Endothelial cell of hepatic sinusoid (primary cell): Measurements from ENCODE around the gene OR2AG1.

Experiments
- in situ Hi-C: cut with HindIII; loops from 2 replicates; pipeline ENCODE4 v1.10.0; 2017; ENCODE audit warnings: low sequenced_read_pairs

The OR2AG1 gene, protein sequence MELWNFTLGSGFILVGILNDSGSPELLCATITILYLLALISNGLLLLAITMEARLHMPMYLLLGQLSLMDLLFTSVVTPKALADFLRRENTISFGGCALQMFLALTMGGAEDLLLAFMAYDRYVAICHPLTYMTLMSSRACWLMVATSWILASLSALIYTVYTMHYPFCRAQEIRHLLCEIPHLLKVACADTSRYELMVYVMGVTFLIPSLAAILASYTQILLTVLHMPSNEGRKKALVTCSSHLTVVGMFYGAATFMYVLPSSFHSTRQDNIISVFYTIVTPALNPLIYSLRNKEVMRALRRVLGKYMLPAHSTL

DNA sequence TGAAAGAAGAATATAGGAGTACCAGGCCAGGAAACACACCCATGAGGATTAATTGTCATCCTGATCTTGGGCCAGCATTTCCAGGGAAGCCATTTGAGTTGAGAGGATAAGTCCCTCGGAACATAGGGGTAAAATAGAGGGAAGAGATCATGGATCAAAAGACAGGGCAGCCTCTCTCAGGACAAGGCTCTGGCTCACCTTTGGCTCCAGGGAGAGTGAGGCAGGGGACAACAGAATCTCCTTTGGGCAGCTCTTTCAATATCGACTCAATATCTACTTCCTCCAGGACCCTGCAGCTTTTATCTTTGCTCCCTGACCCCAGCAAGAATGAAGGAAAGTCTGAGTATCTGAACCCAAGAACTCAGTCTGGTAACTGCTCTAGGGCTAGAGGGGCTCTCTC is at the start of gene OR2AG1:
TSS of gene OR2AG1 (plus strand) at position 301 of the 400 bp plus-strand sequence. CDS start 2,018 bp downstream, outside the sequence.
- in situ Hi-C loops: no loop called here

DNA sequence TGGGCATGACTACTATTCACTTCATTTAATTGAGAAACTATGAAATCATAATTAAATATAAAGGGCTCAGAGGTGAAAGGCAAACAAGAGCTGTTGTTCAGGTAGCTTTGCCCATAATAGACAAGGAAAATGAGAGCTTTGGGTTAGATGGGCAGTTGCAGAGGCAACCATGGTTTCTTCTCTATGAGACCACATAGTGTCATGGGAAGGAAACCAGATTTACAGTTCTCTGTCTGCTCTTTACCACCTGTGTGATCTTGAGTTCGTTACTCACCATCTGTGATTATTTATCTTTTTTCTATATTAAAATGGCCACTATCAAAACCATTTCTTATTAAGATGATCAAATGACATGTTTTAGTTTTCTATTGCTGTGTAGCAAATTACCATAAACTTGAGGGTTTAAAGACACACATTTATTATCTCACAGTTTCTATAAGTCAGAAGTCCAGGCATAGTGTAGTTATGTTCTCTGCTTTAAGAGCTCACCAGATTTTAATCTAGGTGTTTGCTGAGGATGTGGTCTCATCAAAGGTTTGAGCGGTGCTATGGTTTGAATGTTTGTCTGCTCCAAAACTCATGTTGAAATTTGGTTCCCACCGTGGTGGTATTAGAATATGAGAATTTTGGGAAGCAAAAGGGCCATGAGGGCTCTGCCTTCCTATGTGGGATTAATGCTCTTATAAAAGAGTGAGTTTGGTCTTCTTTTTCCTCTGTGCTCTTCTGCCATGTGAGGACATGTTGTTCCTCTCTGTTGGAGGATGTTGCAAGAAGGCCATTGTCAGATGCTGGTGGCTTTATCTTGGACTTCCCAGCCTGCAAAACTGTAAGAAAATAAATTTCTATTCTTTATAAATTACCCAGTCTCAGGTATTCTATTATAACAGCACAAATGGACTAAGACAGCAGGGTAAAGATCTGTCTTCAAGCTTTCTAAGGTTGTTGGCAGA is 49.2 kb upstream of the OR2AG1 start:
- in situ Hi-C loops: no loop called here

DNA sequence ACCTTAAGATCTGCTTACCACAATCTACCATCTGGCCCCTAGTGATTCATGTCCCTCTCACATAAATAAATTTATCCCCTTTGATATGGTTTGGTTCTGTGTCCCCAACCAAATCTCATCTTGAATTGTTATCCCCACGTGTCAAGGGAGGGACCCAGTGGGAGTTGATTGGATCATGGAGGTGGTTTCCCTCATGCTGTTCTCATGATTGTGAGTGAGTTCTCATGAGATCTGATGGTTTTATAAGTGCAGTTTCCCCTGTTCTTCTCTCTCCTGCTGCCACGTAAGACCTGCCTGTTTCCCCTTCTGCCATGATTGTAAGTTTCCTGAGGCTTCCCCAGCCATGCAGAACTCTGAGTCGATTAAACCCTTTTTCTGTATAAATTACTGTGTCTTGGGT is 48.2 kb upstream of the OR2AG1 start:
- in situ Hi-C loops: no loop called here

DNA sequence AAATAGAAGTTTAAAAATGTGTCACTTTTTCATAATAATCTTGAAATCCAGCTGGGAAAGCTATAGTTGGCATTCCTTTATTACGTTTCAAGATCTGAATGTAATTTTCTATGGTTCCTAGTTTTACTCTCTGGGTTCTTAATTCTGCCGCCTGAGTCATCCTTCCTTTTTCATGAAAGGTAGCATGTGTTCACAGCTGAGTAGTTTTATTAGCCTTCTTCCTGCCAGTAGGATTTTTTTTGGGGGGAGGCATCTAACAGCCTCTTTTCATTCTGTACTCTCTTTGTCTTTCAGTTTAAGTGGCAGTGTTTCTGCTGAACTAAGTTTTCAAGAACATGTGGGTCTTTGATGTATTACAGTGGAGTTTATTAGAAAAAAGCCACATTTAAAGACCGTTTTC is 47.5 kb upstream of the OR2AG1 start:
- in situ Hi-C loops: no loop called here

DNA sequence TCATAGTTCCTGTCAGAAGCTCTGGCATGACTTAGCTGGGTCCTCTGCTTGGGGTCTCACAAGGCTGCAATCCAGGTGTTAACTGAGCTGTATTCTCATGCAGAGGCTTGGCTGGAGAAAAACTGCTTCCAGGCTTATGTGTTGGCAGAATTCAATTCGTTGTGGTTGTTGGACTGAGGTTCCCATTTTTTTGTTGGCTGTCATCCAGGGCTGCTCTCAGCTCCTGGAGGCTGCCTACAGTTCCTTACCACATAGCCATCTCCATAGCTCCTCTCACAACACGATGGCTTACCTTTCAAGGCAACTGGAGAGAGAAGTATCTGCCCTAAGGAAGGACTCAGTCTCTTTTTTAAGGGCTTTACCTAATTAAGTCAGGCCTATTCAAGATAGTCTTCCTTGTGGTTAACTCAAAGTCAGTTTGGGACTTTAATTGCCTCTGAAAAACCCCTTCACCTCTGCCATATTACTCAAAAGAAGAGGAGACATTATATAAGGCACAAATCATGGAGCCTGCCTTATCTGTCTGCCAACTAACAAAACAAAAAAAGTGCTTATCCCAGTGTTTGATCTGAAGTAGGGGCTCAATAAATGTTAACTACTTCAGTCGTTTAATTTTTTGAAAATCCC is 46.2 kb upstream of the OR2AG1 start:
- in situ Hi-C loops: no loop called here

DNA sequence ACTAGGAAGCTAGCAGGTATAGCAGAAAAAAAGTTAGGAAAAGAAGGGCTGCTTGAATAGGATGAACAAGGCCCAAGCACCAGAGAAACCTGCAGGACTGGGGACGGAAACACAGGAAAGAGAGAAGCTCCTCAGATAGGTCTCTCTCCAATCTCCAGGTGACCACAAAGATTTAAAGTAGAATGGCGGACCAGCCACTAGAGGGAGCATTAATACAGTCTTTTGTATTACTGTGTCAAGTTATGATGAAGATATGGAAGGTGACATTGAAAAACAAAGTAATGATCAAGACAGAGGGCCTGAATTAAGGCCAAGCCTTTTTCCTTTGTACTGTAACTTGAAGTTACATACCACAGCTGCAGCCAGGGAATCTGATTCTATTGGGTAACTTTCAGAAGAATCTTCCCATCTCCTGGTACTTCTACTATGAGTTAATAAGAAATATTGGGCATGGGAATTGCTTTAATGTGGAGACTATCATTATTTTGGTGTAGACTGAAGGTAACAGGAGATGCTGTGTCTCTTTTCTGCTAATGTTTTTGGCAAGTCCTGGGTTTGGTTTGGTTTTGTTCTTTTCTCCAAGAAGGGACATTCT is 44.9 kb upstream of the OR2AG1 start:
- in situ Hi-C loops: no loop called here

DNA sequence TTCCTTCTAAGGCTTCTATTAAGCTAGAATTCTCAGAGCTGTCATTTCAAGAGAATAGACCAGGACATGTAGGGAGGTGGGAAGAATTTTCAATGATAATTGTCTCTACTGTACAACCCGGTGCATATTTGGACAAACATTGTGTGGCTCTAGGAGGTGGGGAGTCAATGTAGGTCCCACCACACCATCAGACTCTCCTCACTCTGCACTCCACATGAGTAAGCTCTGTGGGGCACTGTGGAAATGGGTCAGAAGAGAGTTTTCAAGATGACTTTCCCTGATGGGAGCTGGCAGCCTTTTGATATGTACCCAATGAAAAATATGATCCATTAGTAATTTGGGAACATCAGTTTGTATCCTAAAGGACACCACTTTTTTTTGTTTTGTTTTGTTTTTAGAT is 44.2 kb upstream of the OR2AG1 start:
- in situ Hi-C loops: no loop called here

DNA sequence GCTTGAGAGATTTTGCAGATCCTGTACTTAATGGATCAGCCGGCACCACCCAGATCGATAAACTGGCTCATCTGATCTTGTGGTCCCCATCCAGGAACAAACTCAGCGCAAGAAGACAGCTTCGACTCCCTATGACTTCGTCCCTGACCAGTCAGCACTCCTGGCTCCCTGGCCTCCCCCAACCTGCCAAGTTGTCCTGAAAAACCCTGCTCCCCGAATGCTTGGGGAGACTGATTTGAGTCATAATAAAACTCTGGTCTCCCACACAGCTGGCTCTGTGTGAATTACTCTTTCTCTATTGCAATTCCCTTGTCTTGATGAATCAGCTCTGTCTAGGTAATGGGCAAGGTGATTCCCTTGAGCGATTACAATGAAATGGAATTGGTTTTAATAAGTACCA is 40.6 kb upstream of the OR2AG1 start:
- in situ Hi-C loops: no loop called here

DNA sequence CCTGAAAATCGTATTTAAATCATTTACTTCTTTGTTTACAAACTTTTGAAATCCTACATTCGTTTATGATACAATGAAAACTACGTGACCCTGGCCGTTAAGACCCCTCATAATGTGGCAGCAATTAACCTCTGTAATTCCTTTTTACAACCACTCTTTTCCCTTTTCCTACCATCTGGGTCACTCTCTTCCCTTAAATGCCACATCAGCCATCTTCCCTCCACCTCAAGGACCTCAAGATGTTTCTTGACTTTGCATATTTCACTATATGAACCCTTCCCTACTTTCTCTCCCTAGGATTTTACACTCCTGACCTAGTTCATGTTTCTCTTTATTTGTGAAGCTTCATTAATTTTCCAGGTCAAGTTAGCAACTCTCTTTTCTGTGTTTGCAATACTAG is 37.8 kb upstream of the OR2AG1 start:
- in situ Hi-C loops: no loop called here

DNA sequence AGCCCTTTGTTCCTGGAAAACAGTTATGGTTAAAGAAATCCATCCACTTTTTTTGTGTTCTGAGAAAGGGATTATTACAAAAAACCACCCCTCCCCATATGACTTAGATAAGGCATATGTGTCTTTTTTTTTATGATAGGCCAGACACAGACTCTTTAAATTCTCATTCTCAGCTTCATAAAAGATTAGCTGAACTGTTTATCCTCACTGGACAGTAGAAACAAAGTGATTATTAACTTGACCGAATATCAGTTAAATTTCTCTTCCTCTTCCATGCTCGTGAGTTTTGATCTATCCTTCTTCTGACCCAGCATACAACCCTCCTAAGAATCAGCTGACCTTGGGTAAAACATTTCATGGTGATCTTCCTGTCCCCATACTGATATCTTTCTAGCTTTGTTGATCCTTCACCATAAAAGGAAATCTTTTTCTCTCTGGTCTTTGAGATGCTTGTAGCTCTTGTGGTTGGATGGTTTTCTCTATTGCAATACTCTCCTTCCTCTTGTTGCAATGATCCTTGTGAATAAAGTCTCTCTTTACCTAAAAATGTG is 37.3 kb upstream of the OR2AG1 start:
- in situ Hi-C loops: no loop called here

DNA sequence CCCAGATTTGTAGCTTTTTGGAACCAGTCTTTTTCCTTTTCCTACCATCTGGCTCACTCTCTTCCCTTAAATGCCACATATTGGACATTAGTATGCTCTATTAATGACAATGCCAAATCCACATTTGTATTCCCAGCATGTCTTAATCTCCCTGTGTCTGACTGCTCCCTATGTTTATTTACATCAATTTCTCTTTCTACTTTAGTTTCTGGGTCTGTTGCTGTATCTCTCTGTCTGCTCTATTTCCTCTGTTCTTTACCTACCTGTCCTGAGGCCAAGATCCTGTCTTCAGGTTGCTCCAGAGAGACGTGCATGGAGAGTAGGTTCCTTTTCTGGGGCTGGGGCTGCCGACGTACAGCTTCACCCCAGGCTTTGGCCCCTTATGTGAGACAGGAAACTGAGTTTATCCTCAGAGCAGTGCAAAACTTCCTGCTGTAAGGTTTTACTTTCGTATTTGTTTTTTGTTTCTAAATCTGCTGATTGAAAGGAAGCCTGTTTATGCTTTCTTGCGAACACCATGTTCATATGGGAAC is 36.7 kb upstream of the OR2AG1 start:
- in situ Hi-C loops: no loop called here

DNA sequence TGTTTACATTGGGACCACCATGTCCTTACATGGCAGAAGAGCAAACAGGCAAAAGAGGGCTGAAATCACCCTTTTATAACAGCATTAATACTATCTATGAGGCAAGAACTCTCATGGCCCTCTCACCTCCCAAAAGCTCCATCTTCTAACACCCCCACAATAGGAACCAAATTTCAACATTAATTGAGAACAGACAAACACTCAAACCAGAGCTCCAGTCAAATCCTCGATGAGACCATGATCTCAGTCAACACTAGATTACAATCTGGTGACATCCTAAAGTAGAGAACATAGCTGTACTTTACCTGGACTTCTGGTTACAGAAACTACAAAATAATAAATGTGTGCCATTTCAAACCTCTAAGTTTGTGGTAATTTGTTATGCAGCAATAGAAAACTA is 36.2 kb upstream of the OR2AG1 start:
- in situ Hi-C loops: no loop called here

DNA sequence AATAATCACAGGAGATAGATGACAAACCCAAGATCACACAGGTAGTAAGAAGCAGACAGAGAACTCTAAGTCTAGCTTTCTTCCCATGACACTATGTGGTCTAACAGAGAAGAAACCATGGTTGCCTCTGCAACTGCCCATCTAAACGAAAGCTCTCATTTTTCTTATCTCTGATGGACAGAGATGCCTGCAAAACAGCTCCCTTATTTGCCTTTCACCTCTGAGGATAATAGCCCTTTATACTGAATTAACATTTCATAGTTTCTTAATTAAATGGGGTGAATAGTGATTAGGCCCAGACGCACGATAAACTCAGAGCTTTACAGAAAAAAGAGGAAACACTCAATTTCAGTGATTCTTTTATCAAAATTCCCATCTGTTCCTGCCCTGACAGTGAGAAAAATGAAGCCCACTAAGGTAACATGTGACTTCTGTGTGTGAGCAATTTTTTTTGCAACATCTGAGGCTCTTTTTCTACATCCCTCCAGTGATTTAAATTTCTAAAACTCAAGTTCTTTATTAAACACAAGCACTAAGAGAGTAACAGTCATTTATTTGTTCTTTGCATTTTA is 35.6 kb upstream of the OR2AG1 start:
- in situ Hi-C loops: no loop called here

DNA sequence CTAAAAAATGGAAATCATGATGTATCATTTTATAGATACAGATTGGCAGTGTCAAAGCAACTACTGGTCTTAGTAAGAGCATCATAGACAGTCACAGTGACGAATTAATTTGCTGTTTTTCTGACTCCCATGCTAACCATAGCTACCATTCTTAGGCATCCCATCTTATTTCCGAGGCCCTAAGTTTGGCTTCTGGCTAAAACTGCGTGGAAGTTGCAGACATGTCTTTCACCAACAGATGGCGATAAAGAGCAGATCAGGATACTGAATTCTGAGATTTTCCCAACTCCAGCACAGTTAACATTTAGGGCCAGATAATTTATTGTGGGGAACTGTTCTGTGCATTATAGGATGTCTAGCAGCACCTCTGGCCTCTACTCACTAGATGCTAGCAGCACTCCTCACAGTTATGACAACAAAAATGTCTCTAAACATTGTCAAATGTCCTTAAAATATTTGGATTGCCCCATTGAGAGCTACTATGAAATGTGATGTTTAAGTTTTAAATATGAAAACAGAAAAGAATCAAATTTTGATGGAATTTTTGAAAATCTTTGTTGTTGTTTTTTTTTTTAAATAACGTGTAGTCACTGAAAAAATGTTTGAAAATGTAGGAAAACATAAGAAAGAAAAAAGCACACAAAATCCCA is 27.4 kb upstream of the OR2AG1 start:
- in situ Hi-C loops: no loop called here

DNA sequence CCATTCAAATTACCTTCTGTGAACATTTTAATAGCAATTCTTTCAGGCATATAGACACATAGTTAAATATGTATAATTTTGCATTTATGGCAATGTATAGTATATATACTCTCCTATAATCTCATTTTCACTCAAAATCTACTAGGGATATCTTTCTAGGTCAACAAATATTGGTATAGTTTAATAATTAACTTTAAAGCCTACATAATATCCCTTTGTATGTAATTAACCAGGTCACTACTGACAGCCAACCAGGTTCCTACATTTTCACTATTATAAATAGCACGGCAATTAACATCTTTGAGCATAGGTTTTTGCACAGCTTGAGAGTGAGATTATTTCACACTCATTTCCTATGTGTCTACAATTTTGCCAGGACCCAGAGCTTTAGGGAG is 26.9 kb upstream of the OR2AG1 start:
- in situ Hi-C loops: no loop called here

DNA sequence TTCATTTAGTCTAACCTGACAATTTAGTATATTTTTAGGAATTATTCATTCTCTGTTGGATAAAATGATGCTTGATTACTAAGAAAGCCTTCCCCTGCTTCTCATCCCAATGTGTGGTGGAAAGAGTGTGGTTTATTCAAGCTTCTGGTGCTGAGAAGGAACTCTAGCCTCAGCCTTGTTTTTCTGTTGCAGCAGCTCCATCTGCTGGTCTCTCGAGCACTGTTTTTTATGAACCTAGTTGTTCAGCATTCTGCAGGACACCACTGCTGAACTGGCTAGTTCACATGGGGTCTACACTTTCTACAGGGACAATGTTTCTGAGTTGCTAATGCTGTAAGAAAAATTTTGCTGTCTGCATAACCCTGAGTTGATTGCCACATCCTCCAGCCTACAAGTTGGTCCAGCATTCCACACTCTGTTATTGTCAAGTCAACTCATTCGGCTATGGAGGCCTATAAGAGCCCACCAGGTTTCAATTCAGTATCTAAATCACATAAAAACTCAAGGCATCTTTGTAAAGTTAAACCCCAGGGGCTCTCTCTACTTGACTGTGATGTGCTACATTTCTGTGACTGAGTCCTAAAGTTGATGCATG is 25.4 kb upstream of the OR2AG1 start:
- in situ Hi-C loops: no loop called here

DNA sequence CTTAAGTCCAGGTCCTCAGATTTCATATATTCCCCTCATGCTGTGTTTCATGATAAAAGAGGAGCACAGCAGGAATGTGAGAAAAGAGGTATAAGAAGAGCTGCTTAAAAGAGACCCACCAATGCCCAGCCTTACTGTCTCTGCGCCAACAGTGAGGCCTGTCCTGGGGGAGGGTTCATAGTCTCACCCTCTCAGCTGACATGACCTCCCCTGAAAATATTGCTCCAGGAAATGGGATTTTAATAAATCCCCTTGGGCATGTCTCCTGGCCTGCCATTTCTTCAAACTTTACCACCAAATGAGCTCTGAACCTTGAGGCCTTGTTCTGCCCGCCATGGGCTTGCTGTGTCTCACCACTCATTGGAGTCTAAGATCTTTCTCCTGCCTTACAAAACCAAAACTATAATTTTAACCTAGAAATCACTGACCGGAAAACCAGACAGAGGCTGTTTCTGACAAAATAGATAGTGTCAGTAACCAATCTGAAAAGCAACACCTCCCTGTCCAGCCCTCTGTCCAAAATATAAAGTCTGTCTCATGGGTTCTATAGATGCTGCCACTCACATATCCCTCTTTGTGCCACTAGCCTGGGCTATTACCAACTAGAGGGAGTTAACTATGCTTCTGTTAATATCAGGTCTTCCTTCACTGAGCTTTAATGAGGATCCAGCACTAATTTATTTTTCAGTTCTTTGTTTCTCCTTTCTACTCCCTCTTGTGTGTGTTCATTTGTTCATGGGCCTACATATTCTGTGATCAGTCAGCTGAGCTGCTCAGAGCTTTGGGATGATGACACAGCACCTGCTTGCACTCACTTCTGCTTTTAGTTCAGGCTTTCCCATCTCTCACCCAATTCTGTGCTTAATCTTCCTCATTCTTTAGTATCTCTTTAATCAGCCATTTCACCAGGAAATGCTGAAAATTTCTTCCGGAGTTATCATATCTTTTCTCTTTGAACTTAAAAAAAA is 10.6 kb upstream of the OR2AG1 start, which contains the start of gene OR2AG2:
TSS of gene OR2AG2 (minus strand) at position 51 of the 968 bp plus-strand sequence. CDS start 3,019 bp downstream, outside the sequence.
- in situ Hi-C loops: no loop called here

DNA sequence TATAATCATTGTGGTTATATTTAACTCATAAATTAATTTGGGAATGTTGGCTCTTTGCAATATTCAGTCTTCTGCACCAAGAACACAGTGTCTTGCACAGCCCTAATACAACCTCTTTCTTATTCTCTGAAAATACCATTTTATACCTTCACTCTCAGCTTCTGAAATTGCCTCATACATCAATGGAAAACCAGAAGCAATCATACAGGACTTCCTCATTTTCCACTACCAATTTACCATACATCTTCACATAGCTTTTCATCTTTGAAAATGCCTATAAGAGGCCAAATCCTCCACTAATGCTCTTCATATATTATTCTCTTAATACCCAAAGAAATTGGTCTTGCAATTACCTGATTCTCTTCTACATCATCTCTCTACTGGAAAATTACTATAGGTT is 4.3 kb upstream of the OR2AG1 start:
- in situ Hi-C loops: no loop called here
